Neuron (in vitro differentiated cells): ENCODE data around the gene CUX1.
"Not testable (repeated sequence)": the region's sequence is repeated elsewhere in the genome, so short reads cannot be mapped to it uniquely, and the experiment has no call there.

Source experiments
- H2AFZ ChIP-seq: one replicate; pipeline ENCODE4 v1.6.1; 2013; ENCODE audit warnings: low read depth, mild to moderate bottlenecking, inconsistent platforms, low read length, moderate library complexity
- H3K27me3 ChIP-seq: one replicate; pipeline ENCODE4 v1.6.1; 2013; ENCODE audit warnings: low read length; ENCODE audit not compliant: insufficient read depth
- H3K36me3 ChIP-seq: one replicate; pipeline ENCODE4 v1.6.1; 2013; ENCODE audit warnings: low read length; ENCODE audit not compliant: insufficient read depth
- H3K4me1 ChIP-seq: one replicate; pipeline ENCODE4 v1.6.1; 2013; ENCODE audit warnings: low read length; ENCODE audit not compliant: insufficient read depth
- H3K4me3 ChIP-seq: 2 replicates; pipeline ENCODE4 v1.5.1; 2013; ENCODE audit warnings: mild to moderate bottlenecking, low read length, moderate library complexity
- H3K9me3 ChIP-seq: one replicate; pipeline ENCODE4 v1.6.1; 2013; ENCODE audit warnings: low read length

Gene CUX1

DNA sequence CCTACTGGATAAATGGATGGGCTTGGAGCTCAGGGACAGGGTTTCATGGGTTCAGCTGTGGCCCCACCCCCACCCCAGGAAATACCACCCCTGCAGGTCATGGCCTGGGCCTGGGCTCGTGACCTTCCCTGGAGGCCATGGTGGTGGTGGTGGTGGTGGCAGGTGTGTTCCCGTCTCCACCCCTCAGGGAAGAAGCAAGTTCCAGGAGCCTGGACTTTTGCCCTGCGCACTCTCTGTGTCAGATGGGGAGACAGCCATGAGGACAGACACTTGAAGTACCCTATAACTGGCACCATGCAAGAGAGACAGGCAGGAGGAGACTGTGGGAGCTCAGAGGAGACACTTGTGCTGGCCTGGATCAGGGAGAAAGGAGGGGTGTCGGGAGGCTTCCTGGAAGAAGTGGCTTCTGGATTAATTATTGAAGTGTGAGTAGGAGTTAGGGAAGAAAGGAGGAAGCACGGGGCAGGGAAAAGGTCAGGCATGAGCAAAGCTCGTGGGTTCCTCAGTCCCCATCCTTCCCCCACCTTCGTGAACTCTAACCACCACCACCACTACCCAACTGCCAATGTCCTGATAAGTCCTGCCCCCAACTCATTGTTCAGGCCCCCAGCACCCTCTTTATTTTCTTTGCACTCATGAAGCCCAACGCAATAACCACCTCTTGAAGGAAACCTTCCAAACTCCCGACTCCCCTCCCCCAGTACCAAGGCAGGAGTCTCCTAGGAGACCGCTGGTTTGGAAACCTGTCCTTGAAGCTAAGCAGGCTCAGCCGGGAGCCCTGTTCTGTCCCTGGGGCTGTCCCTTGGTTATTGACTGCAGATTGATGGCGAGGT is 478.1 kb downstream of the CUX1 start:
- Histone ChIP-seq H3K4me1 (no peaks in the 10 kb centered on the region), H3K9me3 (no peaks in the 10 kb centered on the region), H3K4me3 (no peak overlapping the region), H3K36me3 (peaks cover under 1% of the 10 kb centered on the region), H2AFZ (no peak overlapping the region), H3K27me3 (no peaks in the 10 kb centered on the region)

DNA sequence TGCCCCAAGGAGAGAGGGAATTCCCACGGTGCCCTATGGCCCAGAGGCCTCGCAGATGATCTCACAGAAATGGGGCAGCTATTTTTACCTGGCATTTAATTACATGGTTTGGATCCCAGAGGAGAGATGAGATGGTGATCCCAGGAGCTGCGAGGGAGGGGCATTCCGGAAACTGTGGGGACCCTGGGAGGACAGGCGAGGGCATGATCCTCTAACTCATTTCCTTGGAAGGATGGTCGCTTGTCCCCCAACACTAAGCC is 478.7 kb downstream of the CUX1 start:
- no peaks in the 10 kb centered on the region for H3K4me1 ChIP-seq
- H2AFZ ChIP-seq: no peak overlapping the region
- H3K4me3 ChIP-seq: no peak overlapping the region
- H3K36me3 ChIP-seq: peaks cover 3% of the 10 kb centered on the region
- H3K9me3 ChIP-seq: no peaks in the 10 kb centered on the region
- H3K27me3 ChIP-seq: no peaks in the 10 kb centered on the region

DNA sequence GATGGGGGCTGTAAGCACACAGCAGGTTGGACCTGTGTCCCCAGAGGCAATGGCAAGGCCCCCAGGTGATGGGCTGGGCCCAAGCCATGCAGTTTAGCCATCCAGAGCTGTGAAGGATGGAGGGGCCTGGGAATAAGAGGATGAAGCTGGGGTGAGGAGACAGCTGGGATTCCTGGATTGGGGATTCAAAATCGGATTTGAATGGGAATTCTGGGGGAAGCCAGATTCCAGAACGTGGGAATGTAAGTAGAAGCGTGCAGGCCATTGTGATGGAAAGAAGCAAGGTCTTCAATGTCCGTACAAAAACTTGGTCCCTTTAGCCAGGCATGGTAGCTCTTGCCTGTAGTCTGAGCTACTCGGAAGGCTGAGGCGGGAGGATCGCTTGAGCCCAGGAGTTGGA is 479.1 kb downstream of the CUX1 start:
- Histone ChIP-seq H3K4me3 (no peak overlapping the region), H3K27me3 (no peaks in the 10 kb centered on the region), H2AFZ (no peak overlapping the region), H3K4me1 (no peaks in the 10 kb centered on the region), H3K36me3 (peaks cover 3% of the 10 kb centered on the region), H3K9me3 (no peaks in the 10 kb centered on the region)

DNA sequence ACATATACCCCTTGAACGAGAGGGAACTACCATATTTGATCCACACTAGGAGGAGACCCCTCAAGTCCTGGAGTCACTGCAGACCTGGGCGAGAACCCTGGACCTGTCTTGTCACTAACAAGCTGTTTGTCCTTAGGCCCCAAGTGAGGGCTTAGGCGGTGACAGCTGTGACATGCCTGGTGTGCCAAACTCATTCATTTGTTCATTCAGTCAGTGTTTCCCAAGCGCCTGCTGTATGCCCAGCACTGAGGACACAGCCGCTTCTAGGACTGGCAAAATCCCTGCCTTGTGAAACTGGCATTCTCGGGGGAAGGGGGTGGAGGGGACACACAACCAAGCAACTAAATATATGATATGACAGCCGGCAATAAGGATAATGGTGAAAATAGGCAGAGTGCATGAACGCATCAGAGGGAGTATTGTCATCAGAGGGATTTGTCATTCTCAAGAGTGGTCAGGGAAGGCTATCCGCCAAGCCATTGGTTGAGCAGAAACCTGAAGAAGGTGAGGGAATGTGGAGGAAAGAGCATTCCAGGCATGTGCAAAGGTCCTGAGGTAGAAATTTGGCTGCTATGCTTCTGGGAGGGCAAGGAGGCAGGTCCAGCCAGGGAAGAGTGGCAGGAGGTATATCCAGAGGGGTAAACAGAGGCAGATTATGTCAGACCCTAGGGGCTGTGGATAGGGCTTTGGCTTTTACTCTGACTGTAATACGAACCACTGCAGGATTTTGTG is 480.2 kb downstream of the CUX1 start:
- Histone ChIP-seq H3K4me1 (no peaks in the 10 kb centered on the region), H2AFZ (no peak overlapping the region), H3K9me3 (no peaks in the 10 kb centered on the region), H3K36me3 (peaks cover 4% of the 10 kb centered on the region), H3K27me3 (no peaks in the 10 kb centered on the region), H3K4me3 (no peak overlapping the region)

DNA sequence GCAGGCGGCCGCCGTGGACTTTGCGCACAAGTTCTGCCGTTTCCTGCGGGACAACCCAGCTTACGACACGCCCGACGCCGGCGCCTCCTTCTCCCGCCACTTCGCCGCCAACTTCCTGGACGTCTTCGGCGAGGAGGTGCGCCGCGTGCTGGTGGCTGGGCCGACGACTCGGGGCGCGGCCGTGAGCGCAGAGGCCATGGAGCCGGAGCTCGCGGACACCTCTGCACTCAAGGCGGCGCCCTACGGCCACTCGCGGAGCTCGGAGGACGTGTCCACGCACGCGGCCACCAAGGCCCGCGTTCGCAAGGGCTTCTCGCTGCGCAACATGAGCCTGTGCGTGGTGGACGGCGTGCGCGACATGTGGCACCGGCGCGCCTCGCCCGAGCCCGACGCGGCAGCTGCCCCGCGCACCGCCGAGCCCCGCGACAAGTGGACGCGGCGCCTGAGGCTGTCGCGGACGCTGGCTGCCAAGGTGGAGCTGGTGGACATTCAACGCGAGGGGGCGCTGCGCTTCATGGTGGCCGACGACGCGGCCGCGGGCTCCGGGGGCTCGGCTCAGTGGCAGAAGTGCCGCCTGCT is 483.3 kb downstream of the CUX1 start:
- H3K4me1 ChIP-seq: no peaks in the 10 kb centered on the region

DNA sequence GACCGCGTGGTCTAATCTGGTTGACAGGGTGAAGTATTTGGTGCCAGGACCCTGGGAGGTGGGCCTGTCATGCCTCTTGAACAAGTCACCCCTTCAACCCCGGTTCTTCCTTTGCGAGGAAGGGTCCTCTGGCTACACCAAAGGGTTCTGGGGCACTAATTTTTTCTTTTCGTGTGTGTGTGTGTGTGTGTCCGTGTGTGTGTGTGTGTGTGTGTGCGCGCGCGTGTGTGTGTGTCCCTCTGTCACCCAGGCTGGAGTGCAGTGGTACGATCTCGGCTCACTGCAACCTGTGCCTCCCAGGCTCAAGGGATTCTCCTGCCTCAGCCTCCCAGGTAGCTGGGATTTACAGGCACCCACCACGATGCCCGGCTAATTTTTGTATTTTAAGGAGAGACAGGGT is 483.9 kb downstream of the CUX1 start:
- H3K4me3 ChIP-seq, H3K27me3 ChIP-seq, H2AFZ ChIP-seq: not testable (repeated sequence)

More for the DNA sequence above, 483.3 kb downstream of the CUX1 start:
- Histone ChIP-seq H3K36me3 (peaks cover 8% of the 10 kb centered on the region), H3K27me3 (no peaks in the 10 kb centered on the region), H3K9me3 (no peaks in the 10 kb centered on the region), H2AFZ (no peak overlapping the region), H3K4me3 (no peak overlapping the region)

DNA sequence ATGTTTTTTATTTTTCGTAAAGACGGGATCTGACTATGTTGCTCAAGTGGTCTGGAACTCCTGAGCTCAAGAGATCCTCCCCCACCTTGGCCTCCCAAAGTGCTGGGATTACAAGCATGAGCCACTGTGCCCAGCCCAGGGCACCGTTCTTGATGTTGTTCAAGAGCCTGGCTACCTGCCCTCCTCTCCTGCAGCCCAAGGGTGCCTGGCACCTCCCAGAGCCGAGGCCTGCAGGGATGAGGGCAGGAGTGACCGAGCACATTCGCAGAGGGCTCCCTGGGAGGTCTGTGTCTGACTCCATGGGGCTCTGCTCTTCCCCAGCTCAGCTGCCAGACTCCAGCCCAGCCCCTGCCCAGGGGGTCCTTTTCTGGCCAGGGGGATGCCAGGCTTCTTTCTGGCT is 484.6 kb downstream of the CUX1 start:
- H3K27me3 ChIP-seq: no peaks in the 10 kb centered on the region
- H2AFZ ChIP-seq: no peak overlapping the region
- no peak overlapping the region for H3K4me3 ChIP-seq
- peaks cover 6% of the 10 kb centered on the region for H3K4me1 ChIP-seq
- no peaks in the 10 kb centered on the region for H3K9me3 ChIP-seq
- H3K36me3 ChIP-seq: peaks cover 8% of the 10 kb centered on the region

More for the DNA sequence above, 483.9 kb downstream of the CUX1 start:
- H3K36me3 ChIP-seq, H3K9me3 ChIP-seq, H3K4me1 ChIP-seq: not testable (repeated sequence)

DNA sequence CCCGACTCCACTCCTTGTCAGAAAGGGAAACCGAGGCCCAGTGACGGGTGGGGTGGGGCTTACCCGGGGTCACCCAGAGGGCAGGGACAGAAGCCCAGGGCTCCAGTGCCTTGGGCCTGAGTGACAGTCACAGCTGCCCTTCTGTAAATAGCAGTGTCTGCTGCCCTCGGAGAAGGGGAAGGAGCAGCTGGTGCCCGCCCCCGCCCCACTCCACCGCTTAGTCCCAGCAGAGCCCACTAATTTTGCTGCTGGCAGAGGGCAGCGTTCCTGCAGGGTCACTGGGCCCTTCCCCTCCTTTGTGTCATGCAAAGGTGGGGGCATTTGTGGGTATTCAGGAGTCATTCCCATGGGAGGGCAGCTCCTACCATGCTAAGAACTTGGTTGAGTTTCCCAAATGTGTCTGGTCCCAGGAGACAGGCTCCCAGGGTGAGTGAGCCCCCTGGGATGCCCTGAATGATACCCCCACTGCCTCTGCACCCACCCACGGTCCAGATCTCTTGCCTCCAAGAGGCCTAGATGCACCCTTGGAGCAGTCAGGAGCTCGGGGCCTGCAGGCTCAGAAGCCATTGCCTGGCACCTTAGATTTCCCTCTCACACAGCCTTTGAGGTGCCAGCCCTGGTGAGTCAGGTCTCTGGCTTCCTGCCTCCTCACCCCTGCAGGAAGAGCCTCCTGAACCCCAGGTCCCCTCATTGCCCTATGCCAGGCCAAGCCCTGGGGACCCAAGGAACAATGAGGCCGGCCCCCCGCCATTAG is 486.4 kb downstream of the CUX1 start:
- Histone ChIP-seq H3K9me3 (no peaks in the 10 kb centered on the region), H3K27me3 (no peaks in the 10 kb centered on the region), H3K36me3 (peaks cover 22% of the 10 kb centered on the region), H3K4me1 (peaks cover 11% of the 10 kb centered on the region), H3K4me3 (no peak overlapping the region), H2AFZ (no peak overlapping the region)

DNA sequence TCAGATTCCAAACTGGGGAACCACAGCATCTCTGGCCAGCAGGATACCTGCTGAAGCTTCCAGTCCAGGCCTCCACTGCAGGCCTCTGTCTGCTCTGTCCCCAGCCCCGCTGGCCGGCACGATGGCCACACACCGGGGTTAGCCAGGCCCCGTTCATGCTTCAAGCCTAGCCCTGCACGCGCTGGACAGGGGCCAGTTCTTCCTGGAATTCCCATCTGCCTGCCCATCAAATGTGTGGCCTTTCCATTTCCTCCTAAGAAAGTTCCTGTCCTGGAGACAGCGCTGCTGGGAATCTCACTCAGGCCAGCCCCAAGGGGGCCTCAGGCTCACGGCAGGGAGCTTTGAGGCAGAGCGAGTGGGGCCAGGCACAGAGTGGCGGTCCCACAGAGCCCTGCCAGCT is 487.2 kb downstream of the CUX1 start:
- H3K4me1 ChIP-seq: peaks cover 11% of the 10 kb centered on the region
- no peaks in the 10 kb centered on the region for H3K27me3 ChIP-seq
- H3K9me3 ChIP-seq: no peaks in the 10 kb centered on the region
- no peak overlapping the region for H3K4me3 ChIP-seq
- H3K36me3 ChIP-seq: peaks cover 23% of the 10 kb centered on the region
- H2AFZ ChIP-seq: no peak overlapping the region

DNA sequence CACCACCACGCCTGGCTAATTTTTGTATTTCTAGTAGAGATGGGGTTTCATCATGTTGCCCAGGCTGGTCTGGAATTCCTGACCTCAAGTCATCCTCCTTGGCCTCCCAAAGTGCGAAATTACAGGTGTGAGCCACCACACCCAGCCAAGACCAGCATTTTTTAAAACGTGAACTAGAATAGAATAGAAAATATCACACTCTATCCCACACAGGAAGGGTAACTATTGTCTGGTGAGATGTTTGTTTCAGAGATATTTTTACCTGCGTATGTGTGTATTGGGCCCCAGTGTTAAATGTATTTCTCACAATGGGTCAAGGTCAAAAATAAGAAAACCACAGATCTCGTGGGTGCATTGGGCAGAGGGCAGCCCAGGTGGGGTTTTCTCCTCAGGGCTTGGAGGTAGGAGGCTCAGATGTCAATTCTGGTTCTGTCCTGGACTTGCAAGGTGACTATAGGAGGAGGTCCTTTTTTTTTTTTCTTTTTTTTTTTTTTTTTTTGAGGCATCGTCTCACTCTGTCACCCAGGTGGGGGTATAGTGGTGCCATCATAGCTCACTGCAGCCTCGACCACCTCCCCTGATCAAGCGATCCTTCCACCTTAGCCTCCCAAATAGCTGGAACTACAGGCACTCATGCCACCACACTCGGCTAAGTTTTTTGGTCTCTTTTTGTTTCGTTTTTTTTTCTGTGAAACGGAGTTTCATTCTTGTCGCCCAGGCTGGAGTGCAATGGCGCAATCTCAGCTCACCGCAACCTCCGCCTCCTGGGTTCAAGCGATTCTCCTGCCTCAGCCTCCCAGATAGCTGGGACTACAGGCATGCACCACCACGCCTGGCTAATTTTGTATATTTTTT is 488.2 kb downstream of the CUX1 start:
- Histone ChIP-seq H3K27me3 (no peaks in the 10 kb centered on the region), H3K36me3 (peaks cover 28% of the 10 kb centered on the region), H2AFZ (no peak overlapping the region), H3K4me3 (no peak overlapping the region), H3K9me3 (no peaks in the 10 kb centered on the region), H3K4me1 (peaks cover 11% of the 10 kb centered on the region)

DNA sequence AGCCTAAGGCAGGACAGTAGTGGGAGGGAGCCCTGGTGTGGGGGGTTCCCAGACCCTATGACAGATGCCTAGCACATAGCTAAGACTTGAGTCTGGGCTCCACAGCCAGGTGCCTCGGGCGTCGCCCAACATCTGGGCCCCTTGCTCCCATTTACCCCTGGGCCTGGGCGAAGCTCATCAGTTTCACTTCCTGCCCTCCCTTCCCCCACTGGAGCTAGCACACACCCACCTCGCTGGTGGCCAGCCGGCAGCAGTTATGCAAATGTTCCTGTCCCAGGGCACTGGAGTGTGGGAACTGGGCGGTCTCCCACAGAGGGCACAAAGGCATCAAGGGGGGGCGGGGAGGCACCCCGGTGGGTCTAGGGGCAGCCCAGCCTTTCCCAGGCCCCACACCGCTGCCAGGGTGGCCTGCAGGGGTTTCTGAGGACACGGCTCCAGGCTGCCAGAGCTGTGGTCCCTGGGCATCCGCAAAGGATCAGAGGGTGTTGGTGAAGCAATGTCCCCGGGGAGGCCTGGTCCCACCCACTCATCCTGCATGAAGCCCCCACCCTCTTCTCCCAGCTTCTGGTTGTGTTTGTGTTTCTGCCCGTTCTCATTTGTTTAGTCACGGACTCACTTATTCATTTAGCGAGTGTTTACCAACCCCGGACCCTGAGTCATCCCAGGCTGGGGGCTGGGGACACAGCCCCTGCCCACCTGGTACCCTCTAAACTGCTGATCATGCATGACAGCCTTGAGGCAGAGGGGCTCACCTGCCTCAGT is 489.7 kb downstream of the CUX1 start:
- Histone ChIP-seq H3K27me3 (no peaks in the 10 kb centered on the region), H3K36me3 (peaks cover 30% of the 10 kb centered on the region), H2AFZ (no peak overlapping the region), H3K4me3 (no peak overlapping the region), H3K4me1 (peaks cover 11% of the 10 kb centered on the region), H3K9me3 (no peaks in the 10 kb centered on the region)

DNA sequence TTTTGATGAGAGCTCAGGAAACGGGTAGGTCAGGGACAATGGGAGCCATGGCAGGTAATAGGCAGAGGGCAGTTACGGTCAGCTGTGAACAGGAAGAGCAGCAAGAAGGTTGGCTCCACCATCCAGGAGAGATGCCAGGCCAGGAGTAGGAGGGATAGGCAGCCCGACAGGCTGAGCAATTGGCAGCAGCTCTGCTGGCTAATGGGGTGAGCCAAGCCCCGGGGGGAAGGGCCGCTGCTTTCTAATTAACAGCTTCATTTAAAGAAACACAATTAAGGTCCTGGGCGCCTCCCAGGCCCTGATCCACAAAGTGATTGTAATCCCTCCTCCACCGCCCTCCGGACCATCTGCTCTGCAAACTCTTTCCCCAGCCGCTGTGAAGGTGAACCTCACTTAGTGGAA is 493.0 kb downstream of the CUX1 start:
- H3K9me3 ChIP-seq: no peaks in the 10 kb centered on the region
- peaks cover 11% of the 10 kb centered on the region for H3K4me1 ChIP-seq
- H2AFZ ChIP-seq: no peak overlapping the region
- no peak overlapping the region for H3K4me3 ChIP-seq
- peaks cover 37% of the 10 kb centered on the region for H3K36me3 ChIP-seq
- H3K27me3 ChIP-seq: no peaks in the 10 kb centered on the region
